NCI-H510A (cell line): ENCODE results near the gene ADIG.

Source experiments
- DNase-seq: peaks from one replicate; lab custom pipeline; 2025; lab: John Stamatoyannopoulos, UW

Gene ADIG

GRCh38 chr20:38581013-38581412 lies at the start of gene ADIG:
TSS of gene ADIG (plus strand) at chr20:38581197. CDS start at chr20:38581251, 54 bp downstream.
- no peak for DNase-seq

DNA sequence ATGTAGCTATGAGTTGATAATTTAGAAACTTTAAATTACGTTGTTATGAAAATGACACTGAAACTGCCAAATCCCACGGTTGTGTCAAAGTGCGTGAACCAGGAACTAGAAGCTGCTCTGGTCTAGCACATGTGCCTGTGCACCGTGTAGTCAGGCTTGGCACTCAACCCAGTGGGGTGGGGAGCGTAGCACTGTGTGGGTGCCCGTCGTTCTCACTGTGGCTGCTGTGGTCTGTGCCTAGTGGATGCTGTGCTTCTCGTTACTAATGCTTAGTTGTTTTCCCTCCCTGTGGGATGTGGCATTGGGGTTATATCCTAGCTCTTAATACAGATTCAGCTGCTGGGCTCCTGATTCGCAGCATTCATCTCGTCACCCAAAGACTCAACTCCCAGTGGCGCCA lies 46.2 kb upstream of the ADIG start:
- no peak for DNase-seq

DNA sequence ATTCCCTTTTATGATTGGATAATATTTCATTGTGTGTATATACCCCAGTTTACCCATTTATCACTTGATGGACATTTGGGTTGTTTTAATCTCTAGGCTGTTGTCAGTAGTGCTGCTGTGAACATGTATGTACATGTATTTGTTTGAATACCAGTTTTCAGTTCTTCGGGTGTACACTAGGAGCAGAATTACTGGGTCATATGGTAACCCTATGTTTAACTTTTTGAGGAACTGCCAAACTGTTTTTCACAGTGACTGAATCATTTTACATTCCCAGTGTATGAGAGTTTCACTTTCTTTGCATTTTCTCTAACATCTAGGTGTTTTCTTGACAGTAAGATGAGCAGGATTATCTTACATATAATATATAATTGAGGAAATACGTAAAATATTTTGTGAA lies 44.7 kb upstream of the ADIG start:
- no peak for DNase-seq

DNA sequence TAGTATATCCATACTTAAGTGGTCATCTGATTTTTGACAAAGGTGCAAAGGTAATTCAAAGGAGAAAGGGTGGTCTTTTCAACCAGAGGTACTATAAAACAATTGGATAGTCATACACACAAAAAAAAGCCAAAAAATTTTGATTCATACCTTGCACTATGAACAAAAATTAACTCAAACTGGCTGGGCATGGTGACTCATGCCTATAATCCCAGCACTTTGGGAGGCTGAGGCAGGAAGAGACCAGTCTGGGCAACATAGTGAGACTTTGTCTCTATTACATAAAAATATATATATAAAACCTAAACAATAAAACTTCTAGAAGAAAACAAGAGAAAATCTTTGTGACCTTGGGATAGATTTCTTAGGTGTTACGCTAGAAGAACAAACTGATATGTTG lies 43.8 kb upstream of the ADIG start:
- DNase-seq: no peak

DNA sequence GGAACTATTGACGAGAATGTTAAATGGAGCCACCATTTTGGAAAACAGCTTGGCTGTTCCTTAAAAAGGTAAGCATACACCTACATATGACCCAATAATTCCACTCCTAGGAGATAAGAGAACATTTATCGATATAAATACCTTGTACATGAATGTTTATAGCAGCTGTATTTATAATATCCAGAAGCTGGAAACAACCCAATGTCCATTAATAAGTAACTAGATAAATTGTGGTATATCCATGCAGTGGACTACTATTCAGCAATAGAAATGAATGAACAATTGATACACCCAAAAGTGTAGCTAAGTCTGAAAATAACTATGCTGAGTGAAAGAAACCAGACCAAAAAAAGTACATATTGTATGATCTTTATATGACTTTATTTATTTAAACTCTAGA lies 42.2 kb upstream of the ADIG start:
- DNase-seq: no peak

GRCh38 chr20:38543014-38543906 lies 37.7 kb upstream of the ADIG start:
- DNase-seq: no peak

DNA sequence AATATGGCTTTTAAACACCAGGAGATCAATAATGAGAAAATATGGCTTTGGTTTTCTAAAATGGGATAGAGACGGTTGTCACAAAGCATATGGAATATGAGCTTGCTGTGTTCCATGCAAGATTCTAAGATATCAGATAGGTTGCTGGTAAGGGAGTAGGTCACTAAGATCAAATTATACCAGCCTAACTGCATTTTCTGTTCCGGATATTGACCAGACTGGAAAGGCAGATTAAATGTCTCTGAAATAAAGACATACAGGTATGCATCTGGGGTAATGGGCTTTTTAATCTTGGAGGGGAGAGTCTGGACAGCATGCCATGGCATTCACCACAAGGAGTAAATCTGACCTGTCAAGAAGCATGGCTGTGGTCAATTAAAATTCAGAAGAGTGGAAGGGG lies 35.2 kb upstream of the ADIG start:
- DNase-seq: no peak

DNA sequence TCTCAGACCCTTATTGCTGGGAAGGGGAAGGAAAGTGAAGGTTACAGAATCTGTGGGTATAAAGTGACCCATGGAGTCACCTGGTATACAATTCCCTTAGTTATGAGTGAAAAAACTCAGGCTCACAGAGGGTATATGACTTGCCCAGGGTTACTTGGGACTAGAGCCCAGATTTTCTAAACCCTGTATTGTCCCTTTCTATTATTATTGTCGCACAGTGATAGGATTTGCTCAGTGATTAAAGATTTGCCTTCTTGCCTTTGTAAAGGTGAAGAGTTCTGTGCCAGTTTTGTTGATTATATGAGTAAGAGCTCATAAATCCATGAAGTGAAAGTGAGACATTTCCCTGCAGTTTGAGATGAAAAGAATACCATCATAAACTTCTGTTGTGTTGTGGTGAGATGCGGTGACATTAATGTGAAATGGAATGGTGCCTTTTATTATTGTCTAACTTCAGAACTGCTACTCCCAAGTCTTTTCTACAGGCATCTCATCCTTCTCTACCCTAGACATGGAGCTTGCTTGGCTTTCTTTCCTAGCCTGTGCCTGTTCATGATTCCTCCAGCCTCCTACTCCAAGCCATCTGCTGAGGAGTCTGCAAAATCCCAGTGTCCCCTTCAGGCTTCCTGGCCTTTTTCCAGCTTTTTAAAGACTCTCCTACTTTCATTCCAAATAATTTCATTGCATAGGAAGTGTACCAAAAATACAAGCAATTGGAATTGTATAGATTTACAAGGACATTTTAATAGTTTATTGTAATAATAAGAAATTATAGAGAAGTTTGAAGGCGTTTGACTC lies 33.5 kb upstream of the ADIG start:
- no peak for DNase-seq

GRCh38 chr20:38548356-38549083 lies 32.5 kb upstream of the ADIG start:
- no peak for DNase-seq

- no peak for DNase-seq
Measured at GRCh38 chr20:38550274-38550673, 30.7 kb upstream of the ADIG start.

- no peak for DNase-seq
Measured at GRCh38 chr20:38551056-38551626, 29.9 kb upstream of the ADIG start.

DNA sequence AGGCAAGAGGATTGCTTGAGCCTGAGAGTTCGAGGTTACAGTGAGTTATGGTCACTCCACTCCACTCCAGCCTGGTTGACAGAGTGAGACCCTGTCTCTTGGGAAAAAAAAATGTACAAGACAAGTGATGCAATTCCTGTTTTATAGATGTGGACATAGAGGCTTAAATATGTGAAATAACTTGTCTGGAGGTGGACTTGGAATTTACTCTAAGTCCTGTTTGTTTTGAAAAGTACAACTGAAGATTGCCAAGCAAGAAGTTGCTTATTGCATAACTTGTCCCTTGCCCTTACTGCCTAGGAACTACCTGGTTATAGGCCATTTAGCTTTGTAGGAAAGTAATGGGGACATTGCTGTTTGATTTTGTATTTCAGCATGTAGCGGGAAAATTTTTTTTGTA lies 26.0 kb upstream of the ADIG start:
- DNase-seq: no peak

DNA sequence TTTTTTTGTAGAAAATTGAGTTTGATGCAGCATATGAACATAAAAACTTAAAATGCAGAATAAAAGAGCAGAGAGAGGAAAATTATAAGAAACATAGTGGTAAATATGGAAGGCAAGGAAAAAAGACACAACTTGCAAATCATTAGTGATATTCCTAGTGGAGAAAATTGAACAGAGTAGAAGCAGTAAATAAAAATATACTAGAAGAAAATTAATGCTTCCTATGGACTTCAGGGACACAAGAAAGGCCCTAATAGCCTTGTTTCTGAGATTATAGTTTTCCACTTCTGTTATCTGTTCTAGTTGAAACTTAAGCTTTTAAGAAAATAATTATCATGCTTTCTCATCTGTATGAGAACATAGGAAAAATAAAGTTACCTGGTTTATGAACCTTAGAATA lies 25.6 kb upstream of the ADIG start:
- no peak for DNase-seq

- no peak for DNase-seq
Measured at GRCh38 chr20:38557174-38557573, 23.8 kb upstream of the ADIG start.

DNA sequence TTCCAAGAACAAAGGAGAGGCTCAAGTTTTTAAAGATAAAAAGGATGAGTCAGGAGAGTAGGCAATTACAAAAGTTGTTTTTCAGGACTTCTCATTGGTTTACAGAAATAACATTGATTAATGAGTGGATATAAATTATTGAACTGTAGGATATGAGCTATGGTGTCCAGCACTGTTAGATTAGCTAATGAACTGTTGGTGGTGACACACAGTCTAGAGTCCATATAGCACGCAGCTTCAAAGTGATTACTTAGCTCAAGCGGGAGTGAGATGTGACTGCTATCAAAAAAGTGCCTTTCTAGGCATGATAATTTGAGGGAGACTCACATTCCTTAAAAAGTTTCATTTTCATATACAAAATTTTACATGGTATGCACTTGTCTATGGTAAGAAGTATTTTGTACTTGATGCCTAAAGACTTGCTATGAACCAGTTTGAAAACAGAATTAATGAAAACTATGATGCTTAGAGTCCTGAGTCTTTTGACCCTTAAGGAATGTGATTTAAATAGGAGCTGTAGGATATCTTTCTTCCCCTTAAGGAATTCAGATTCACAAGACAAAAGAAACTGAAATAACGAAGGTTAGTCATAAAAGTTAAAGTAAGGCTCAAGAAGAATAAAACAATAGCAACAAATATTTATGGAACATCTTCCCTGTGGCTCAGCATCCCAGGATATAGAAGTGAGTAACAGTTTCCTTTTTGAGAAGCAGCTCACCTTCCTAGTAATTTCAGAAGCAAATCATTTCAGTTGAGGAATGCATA lies 22.2 kb upstream of the ADIG start:
- DNase-seq: no peak

- DNase-seq: no peak
Measured at GRCh38 chr20:38559764-38560163, 21.2 kb upstream of the ADIG start.

DNA sequence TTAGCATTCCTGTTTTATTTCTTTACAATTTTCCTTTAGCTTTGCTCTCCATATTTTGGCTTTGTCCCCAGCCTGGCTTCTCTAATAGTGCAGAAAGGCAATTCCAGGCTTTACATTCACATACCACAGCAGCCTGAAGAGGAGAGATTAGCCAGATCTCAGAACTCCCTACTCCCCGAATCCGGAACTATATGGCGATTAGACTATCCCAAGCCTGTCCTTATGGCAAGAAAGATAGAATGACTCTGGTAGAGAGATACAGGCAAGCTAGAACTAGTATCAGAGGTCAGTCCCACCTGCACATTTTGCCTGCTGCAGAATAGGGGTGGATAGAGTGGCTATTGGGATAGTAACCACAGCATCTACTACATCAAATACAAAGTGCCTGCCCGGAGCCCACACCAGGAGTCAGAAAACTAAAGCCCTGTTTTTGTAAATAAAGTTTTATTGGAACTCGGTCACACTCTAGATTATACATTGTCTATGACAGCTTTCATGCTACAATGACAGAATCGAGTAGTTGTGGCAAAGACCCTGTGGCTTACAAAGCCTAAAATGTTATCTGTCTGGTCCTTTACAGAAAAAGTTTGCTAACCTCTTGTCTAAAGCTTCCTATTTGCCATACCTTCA lies 17.1 kb upstream of the ADIG start:
- DNase-seq: no peak

DNA sequence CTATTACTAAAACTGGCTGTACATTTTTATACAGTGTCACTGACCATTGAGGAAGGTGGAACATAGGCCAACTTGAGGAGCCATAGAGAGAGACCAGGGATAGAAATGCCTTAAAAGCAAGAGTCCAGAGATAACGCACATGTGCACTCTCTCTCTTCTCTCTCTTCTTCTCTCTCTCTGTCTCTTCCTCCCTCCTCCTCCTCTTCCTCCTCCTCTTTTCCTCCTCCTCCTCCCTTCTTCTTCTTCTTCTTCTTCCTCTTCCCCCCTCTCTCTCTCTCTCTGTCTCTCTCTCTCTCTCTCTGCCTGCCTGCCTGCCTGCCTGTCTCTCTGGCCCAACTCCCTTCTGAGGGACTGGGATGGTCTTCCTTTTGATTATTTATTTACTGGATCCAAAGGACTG lies 16.3 kb upstream of the ADIG start:
- DNase-seq: no peak

- no peak for DNase-seq
Measured at GRCh38 chr20:38566036-38566598, 14.9 kb upstream of the ADIG start.

GRCh38 chr20:38569747-38570525 lies 11.1 kb upstream of the ADIG start:
- DNase-seq: no peak
